Inflammatory macrophage treated with lipopolysaccharide for 4 hours (primary cell): ENCODE results near the gene C13orf46.
"Not testable (repeated sequence)": the region's sequence is repeated elsewhere in the genome, so short reads cannot be mapped to it uniquely, and the experiment has no call there.

ENCODE experiments used
- DNase-seq: peaks from one replicate; pipeline ENCODE4 v3.0.0-alpha.2; 2020

Gene C13orf46

GRCh38 chr13:113991676-113992179 lies 17.9 kb upstream of the C13orf46 start:
- DNase-seq: no peak

GRCh38 chr13:113991191-113991669 lies 17.4 kb upstream of the C13orf46 start:
- no peak for DNase-seq

- DNase-seq: no peak
Measured at GRCh38 chr13:113990321-113990837, 16.5 kb upstream of the C13orf46 start.

- DNase-seq: no peak
Measured at GRCh38 chr13:113989585-113990300, 15.9 kb upstream of the C13orf46 start.

GRCh38 chr13:113988859-113989258 lies 15.0 kb upstream of the C13orf46 start:
- not testable (repeated sequence) for DNase-seq

- no peak for DNase-seq
Measured at GRCh38 chr13:113982296-113982661, 8.4 kb upstream of the C13orf46 start.

- no peak for DNase-seq
Measured at GRCh38 chr13:113981611-113982295, 7.9 kb upstream of the C13orf46 start.

- DNase-seq: no peak
Measured at GRCh38 chr13:113981194-113981605, 7.3 kb upstream of the C13orf46 start.

GRCh38 chr13:113980489-113981064 lies 6.7 kb upstream of the C13orf46 start:
- DNase-seq: no peak

GRCh38 chr13:113979791-113980471 lies 6.1 kb upstream of the C13orf46 start:
- no peak for DNase-seq

- DNase-seq: no peak
Measured at GRCh38 chr13:113978741-113979481, 5.0 kb upstream of the C13orf46 start.

GRCh38 chr13:113977976-113978375 lies 4.1 kb upstream of the C13orf46 start:
- no peak for DNase-seq

- no peak for DNase-seq
Measured at GRCh38 chr13:113976711-113977684, 3.1 kb upstream of the C13orf46 start.

GRCh38 chr13:113975416-113975815 lies 1.5 kb upstream of the C13orf46 start:
- no peak for DNase-seq

GRCh38 chr13:113974304-113975281 lies 717 bp upstream of the C13orf46 start:
- DNase-seq: no peak

GRCh38 chr13:113972451-113973217 lies 1.2 kb downstream of the C13orf46 start:
- DNase-seq: no peak

- no peak for DNase-seq
Measured at GRCh38 chr13:113971471-113972231, 2.2 kb downstream of the C13orf46 start.
